ENCODE results near the gene MRPL19.

Gene MRPL19

GRCh38 chr2:75612862-75613243 lies 33.7 kb upstream of the MRPL19 start:
- H3K4me3 ChIP-seq, result no peak overlapping the region
- no peak overlapping the region for H3K27ac ChIP-seq

GRCh38 chr2:75614162-75614651 lies 32.4 kb upstream of the MRPL19 start:
- no peak overlapping the region for H3K4me3 ChIP-seq
- H3K27ac ChIP-seq, result no peak overlapping the region

- H3K4me3 ChIP-seq, result no peak overlapping the region
- H3K27ac ChIP-seq, result no peak overlapping the region
These were observed 30.2 kb upstream of the MRPL19 start for GRCh38 chr2:75616406-75616805.

- H3K4me3 ChIP-seq, result no peak overlapping the region
- no peak overlapping the region for H3K27ac ChIP-seq
These were observed 29.6 kb upstream of the MRPL19 start for GRCh38 chr2:75616933-75617332.

- Histone ChIP-seq H3K4me3 (no peak overlapping the region), H3K27ac (no peak overlapping the region)
These were observed 26.4 kb upstream of the MRPL19 start for GRCh38 chr2:75619956-75620740.

GRCh38 chr2:75621228-75621627 lies 25.4 kb upstream of the MRPL19 start:
- Histone ChIP-seq H3K27ac (no peak overlapping the region), H3K4me3 (no peak overlapping the region)

- no peak overlapping the region for H3K27ac ChIP-seq
- H3K4me3 ChIP-seq, result no peak overlapping the region
These were observed 24.1 kb upstream of the MRPL19 start for GRCh38 chr2:75622500-75622899.

- no peak overlapping the region for H3K27ac ChIP-seq
- H3K4me3 ChIP-seq, result no peak overlapping the region
These were observed 23.7 kb upstream of the MRPL19 start for GRCh38 chr2:75622929-75623328.

GRCh38 chr2:75627902-75628504 lies 18.6 kb upstream of the MRPL19 start:
- Histone ChIP-seq H3K27ac (no peak overlapping the region), H3K4me3 (no peak overlapping the region)

- H3K27ac ChIP-seq, result peak overlapping the region in 4 of 21 experiments; percentile 2 to 25 (median 15)
- no peak overlapping the region for H3K4me3 ChIP-seq
These were observed 14.4 kb upstream of the MRPL19 start for GRCh38 chr2:75632091-75632701.

- no peak overlapping the region for H3K4me3 ChIP-seq
- H3K27ac ChIP-seq, result peak overlapping the region in 2 of 21 experiments; percentile 2 to 11
These were observed 13.8 kb upstream of the MRPL19 start for GRCh38 chr2:75632813-75633212.

- no peak overlapping the region for H3K27ac ChIP-seq
- H3K4me3 ChIP-seq, result no peak overlapping the region
These were observed 13.0 kb upstream of the MRPL19 start for GRCh38 chr2:75633620-75634019.

- Histone ChIP-seq H3K27ac (no peak overlapping the region), H3K4me3 (no peak overlapping the region)
These were observed 11.6 kb upstream of the MRPL19 start for GRCh38 chr2:75634945-75635344.

GRCh38 chr2:75637568-75637967 lies 9.0 kb upstream of the MRPL19 start:
- Histone ChIP-seq H3K4me3 (no peak overlapping the region), H3K27ac (no peak overlapping the region)

- no peak overlapping the region for H3K4me3 ChIP-seq
- H3K27ac ChIP-seq, result peak overlapping the region in 4 of 21 experiments; percentile 2 to 56 (median 22)
These were observed 5.9 kb upstream of the MRPL19 start for GRCh38 chr2:75640621-75641121.

GRCh38 chr2:75641587-75641986 lies 5.0 kb upstream of the MRPL19 start:
- no peak overlapping the region for H3K4me3 ChIP-seq
- peak overlapping the region in 6 of 21 experiments; percentile 4 to 56 (median 24) for H3K27ac ChIP-seq

GRCh38 chr2:75643980-75644379 lies 2.6 kb upstream of the MRPL19 start:
- Histone ChIP-seq H3K27ac (no peak overlapping the region), H3K4me3 (no peak overlapping the region)

- Histone ChIP-seq H3K4me3 (no peak overlapping the region), H3K27ac (no peak overlapping the region)
These were observed 940 bp upstream of the MRPL19 start for GRCh38 chr2:75645643-75646042.

GRCh38 chr2:75646090-75646582 lies 447 bp upstream of the MRPL19 start:
- Histone ChIP-seq H3K4me3 (peak overlapping the region; percentile 54 to 93 (median 89)), H3K27ac (peak overlapping the region in 19 of 21 experiments; percentile 63 to 95 (median 89))

- peak overlapping the region in 2 of 21 experiments; percentile 89 to 91 for H3K27ac ChIP-seq
- H3K4me3 ChIP-seq, result peak overlapping the region in 5 of 7 experiments; percentile 54 to 93 (median 87)
These were observed 1.2 kb downstream of the MRPL19 start for GRCh38 chr2:75647771-75648170.

Measured in skin epidermis (tissue), 12 donors.